CD14-positive monocyte (primary cell): ENCODE results near the gene PSMB11. TPM values are rescaled to one million over a fixed set of nuclear protein-coding genes. Genes with fewer than 3 reads are reported as not detected.

ENCODE experiments used
- DNase-seq, 3 donors: peaks; one replicate each; pipeline ENCODE4 v3.0.0-alpha.2; 2011 to 2022
- H2AFZ ChIP-seq: 2 replicates; pipeline ENCODE4 v1.6.0; 2012; ENCODE audit warnings: mild to moderate bottlenecking, low read depth, low read length, inconsistent platforms; ENCODE audit not compliant: insufficient read depth, poor library complexity, severe bottlenecking
- H3K27ac ChIP-seq, 2 donors: 1 replicate in 1 of 2; 2 replicates in 1 of 2; pipeline ENCODE4 v1.5.1; 2012 to 2013; ENCODE audit warnings: low read length in 2 of 2, control low read depth in 1 of 2, inconsistent platforms in 1 of 2, low read depth in 1 of 2, mild to moderate bottlenecking in 1 of 2
- H3K27me3 ChIP-seq, 2 donors: one replicate each; pipeline versions ENCODE4 v1.6.0 to v1.6.1; 2011 to 2013; ENCODE audit warnings: low read length in 2 of 2; ENCODE audit not compliant: control insufficient read depth in 2 of 2, insufficient read depth in 2 of 2
- H3K36me3 ChIP-seq, 2 donors: replicated peaks in 1 of 2; 1 replicate in 1 of 2; 2 replicates in 1 of 2; pipeline versions ENCODE4 v1.5.1 to v1.6.1; 2012 to 2013; ENCODE audit warnings: low read length in 2 of 2, control low read depth in 1 of 2, inconsistent platforms in 1 of 2, mild to moderate bottlenecking in 1 of 2; ENCODE audit not compliant: insufficient read depth in 2 of 2, control insufficient read depth in 1 of 2
- H3K4me1 ChIP-seq, 2 donors: 1 replicate in 1 of 2; 2 replicates in 1 of 2; pipeline versions ENCODE4 v1.5.1 to v1.6.1; 2012 to 2013; ENCODE audit warnings: low read length in 2 of 2, control low read depth in 1 of 2, inconsistent platforms in 1 of 2, mild to moderate bottlenecking in 1 of 2, moderate library complexity in 1 of 2; ENCODE audit not compliant: insufficient read depth in 2 of 2, control insufficient read depth in 1 of 2
- H3K4me2 ChIP-seq: replicated peaks from 2 replicates; pipeline ENCODE3; 2012; ENCODE audit warnings: low read length, moderate library complexity, mild to moderate bottlenecking; ENCODE audit not compliant: poor library complexity, severe bottlenecking; ENCODE audit errors: extremely low read depth
- H3K4me3 ChIP-seq, 3 experiments: fragments of 200-600 bp in 1 of 3; sonication (generic) in 1 of 3; replicated peaks in 1 of 3; 1 replicate in 2 of 3; 2 replicates in 1 of 3; pipeline ENCODE4 v1.5.1; 2011 to 2013; ENCODE audit warnings: low read length in 3 of 3, mild to moderate bottlenecking in 3 of 3, control low read depth in 2 of 3, low read depth in 2 of 3, inconsistent platforms in 1 of 3, moderate library complexity in 1 of 3
- H3K79me2 ChIP-seq: 2 replicates; pipeline ENCODE4 v1.6.0; 2012; ENCODE audit warnings: mild to moderate bottlenecking, control low read depth, inconsistent platforms, low read length, moderate library complexity; ENCODE audit not compliant: insufficient read depth
- H3K9ac ChIP-seq: 2 replicates; pipeline ENCODE4 v1.6.0; 2017; ENCODE audit warnings: low read length, mild to moderate bottlenecking; ENCODE audit not compliant: insufficient read depth, poor library complexity, severe bottlenecking
- H3K9me3 ChIP-seq, 2 donors: replicated peaks in 1 of 2; 1 replicate in 1 of 2; 2 replicates in 1 of 2; pipeline versions ENCODE4 v1.5.1 to v1.6.1; 2012 to 2013; ENCODE audit warnings: low read length in 2 of 2, control low read depth in 1 of 2; ENCODE audit not compliant: control insufficient read depth in 1 of 2, insufficient read depth in 1 of 2
- H4K20me1 ChIP-seq: 2 replicates; pipeline ENCODE4 v1.6.0; 2012; ENCODE audit warnings: mild to moderate bottlenecking, low read length, control low read depth, moderate library complexity; ENCODE audit not compliant: insufficient read depth
- H3K27ac Mint-ChIP-seq, 7 donors: one replicate each; pipeline ENCODE4 v1.8.0; 2020; ENCODE audit warnings: mild to moderate bottlenecking in 7 of 7, mixed read lengths in 7 of 7, moderate library complexity in 6 of 7, inconsistent platforms in 2 of 7
- H3K27me3 Mint-ChIP-seq, 3 donors: one replicate each; pipeline ENCODE4 v1.8.0; 2021 to 2022; ENCODE audit warnings: low read depth in 3 of 3, mild to moderate bottlenecking in 3 of 3, mixed read lengths in 3 of 3, moderate library complexity in 3 of 3, inconsistent platforms in 1 of 3
- H3K36me3 Mint-ChIP-seq, 2 donors: one replicate each; pipeline ENCODE4 v1.8.0; 2020; ENCODE audit warnings: mixed read lengths in 2 of 2, inconsistent platforms in 1 of 2, mild to moderate bottlenecking in 1 of 2
- H3K4me1 Mint-ChIP-seq: one replicate; pipeline ENCODE4 v1.8.0; 2020; ENCODE audit warnings: mild to moderate bottlenecking, mixed read lengths
- H3K4me3 Mint-ChIP-seq, 2 donors: one replicate each; pipeline ENCODE4 v1.8.0; 2020; ENCODE audit warnings: mild to moderate bottlenecking in 2 of 2, mixed read lengths in 2 of 2, moderate library complexity in 1 of 2
- H3K9me3 Mint-ChIP-seq, 7 donors: one replicate each; pipeline ENCODE4 v1.8.0; 2020 to 2022; ENCODE audit warnings: mixed read lengths in 7 of 7, mild to moderate bottlenecking in 6 of 7, moderate library complexity in 6 of 7, inconsistent platforms in 2 of 7
- CTCF ChIP-seq: fragments of 200-600 bp; IDR thresholded peaks from one replicate; pipeline ENCODE4 v1.8.0; 2022; ENCODE audit warnings: antibody characterized with exemption, mild to moderate bottlenecking
- WGBS: methylation state at CpG from one replicate; pipeline ENCODE4 v1.1.5; 2013; ENCODE audit warnings: missing lambda C conversion rate; ENCODE audit not compliant: insufficient coverage; 5-methylcytosine and 5-hydroxymethylcytosine counted together
- intact Hi-C, 2 donors: fragments of 100-400 bp; cut with micrococcal nuclease; formaldehyde crosslinking; loops; one replicate each; pipeline versions ENCODE4 v1.15.0 to v1.15.1; 2023
- polyA plus RNA-seq, 3 donors: library from polyadenylated mRNA; depleted of rRNA in 1 of 3; unstranded in 2 of 3; stranded (reverse) in 1 of 3; fragments of 300-500 nt in 2 of 3; fragments of >200 nt in 1 of 3; fragmentation: Illumina TruSeq in 2 of 3; gene quantifications; 1 replicate in 2 of 3; 2 replicates in 1 of 3; pipeline ENCODE4 v1.2.3, GENCODE V29; 2012 to 2021

PSMB11 gene
- polyA plus RNA-seq, 3 donors: not detected

- no peak for TF ChIP-seq CTCF
- intact Hi-C loops: no loop called here
- no peak overlapping the region for H3K9ac ChIP-seq
- Mint-ChIP-seq H3K4me3 (no peak overlapping the region), H3K4me1 (peaks cover 5% of the 10 kb centered on the region), H3K27ac (no peak overlapping the region), H3K27me3 (no peaks in the 10 kb centered on the region), H3K36me3 (peaks cover 14 to 22% of the 10 kb centered on the region in 2 donors), H3K9me3 (no peaks in the 10 kb centered on the region)
- H3K79me2 ChIP-seq: no peaks in the 10 kb centered on the region
- H3K27me3 ChIP-seq: no peaks in the 10 kb centered on the region
- 94% methylated on average over 14 of the region's 16 CpGs for WGBS
- no peaks in the 10 kb centered on the region for H4K20me1 ChIP-seq
- no peak overlapping the region for H3K4me2 ChIP-seq
- H3K4me1 ChIP-seq: no peaks in the 10 kb centered on the region
- no peak overlapping the region for H2AFZ ChIP-seq
- peaks cover 5 to 18% of the 10 kb centered on the region in 2 donors for H3K36me3 ChIP-seq
- no peak for DNase-seq
- no peaks in the 10 kb centered on the region for H3K9me3 ChIP-seq
- H3K4me3 ChIP-seq: no peak overlapping the region
- H3K27ac ChIP-seq: no peak overlapping the region
Observed at GRCh38 chr14:22998329-22999012, 43.5 kb upstream of the PSMB11 start.

- Mint-ChIP-seq H3K9me3 (no peaks in the 10 kb centered on the region), H3K27ac (no peak overlapping the region), H3K36me3 (peaks cover 4 to 20% of the 10 kb centered on the region in 2 donors), H3K27me3 (no peaks in the 10 kb centered on the region), H3K4me3 (no peak overlapping the region), H3K4me1 (peaks cover 2% of the 10 kb centered on the region)
- H2AFZ ChIP-seq: no peak overlapping the region
- H3K4me3 ChIP-seq: no peak overlapping the region
- no peak for DNase-seq
- WGBS: 80% methylated on average over 1 of the region's 2 CpGs
- H3K9me3 ChIP-seq: no peaks in the 10 kb centered on the region
- intact Hi-C loops: loop anchor here in 1 of 2 donors (10.0 kb wide), 1 partner anchor 1444 kb away; the partner anchor contains the start of gene SDR39U1
- no peaks in the 10 kb centered on the region for H4K20me1 ChIP-seq
- no peak overlapping the region for H3K9ac ChIP-seq
- no peak overlapping the region for H3K4me2 ChIP-seq
- no peaks in the 10 kb centered on the region for H3K79me2 ChIP-seq
- H3K4me1 ChIP-seq: peaks cover under 1 to 1% of the 10 kb centered on the region in 2 donors
- TF ChIP-seq CTCF: no peak
- no peaks in the 10 kb centered on the region for H3K27me3 ChIP-seq
- H3K36me3 ChIP-seq: peaks cover 3 to 11% of the 10 kb centered on the region in 2 donors
- no peak overlapping the region for H3K27ac ChIP-seq
Observed at GRCh38 chr14:23000860-23001259, 41.2 kb upstream of the PSMB11 start.
